Panc1 (cell line): Measurements from ENCODE around the gene SWAP70. TPM values are rescaled to one million over a fixed set of nuclear protein-coding genes. Genes with fewer than 3 reads are reported as not detected.

Experiments
- ATAC-seq: fragments of 200-7000 bp; cut with Tn5 transposase; 2 replicates; pipeline ENCODE4 v1.9.1; 2020; ENCODE audit warnings: mild to moderate bottlenecking, moderate library complexity
- BruUV-seq: library from RNA; stranded (reverse); fragments of 400-500 nt; replicated peaks from 2 replicates; lab custom pipeline; 2021; lab: Mats Ljungman, UMichigan
- CTCF ChIA-PET: fragments of 300-600 bp; sonication (Branson Sonifier 250); formaldehyde crosslinking; loops from one replicate; lab custom pipeline; 2022; ENCODE audit warnings: antibody characterized with exemption; lab: Charles Lee
- POLR2A ChIA-PET: fragments of 300-600 bp; sonication (Branson Sonifier 250); formaldehyde crosslinking; loops from one replicate; lab custom pipeline; 2022; ENCODE audit warnings: antibody characterized with exemption; lab: Charles Lee
- DNase-seq: peaks from one replicate; pipeline ENCODE4 v3.0.0-alpha.2; 2010; ENCODE audit warnings: low read depth, low spot score
- H3K27ac ChIP-seq: 2 replicates; pipeline ENCODE4 v1.5.1; 2011; ENCODE audit warnings: mild to moderate bottlenecking, low read length, inconsistent platforms
- H3K27me3 ChIP-seq: fragments of 200-500 bp; sonication (Bioruptor generic); 2 replicates; pipeline ENCODE4 v1.6.0; 2014; ENCODE audit warnings: low read length, inconsistent platforms; ENCODE audit not compliant: control insufficient read depth, insufficient read depth
- H3K36me3 ChIP-seq: fragments of 200-500 bp; sonication (Bioruptor generic); 2 replicates; pipeline ENCODE4 v1.5.1; 2014; ENCODE audit warnings: inconsistent platforms, mild to moderate bottlenecking, low read length, moderate library complexity; ENCODE audit not compliant: control insufficient read depth, insufficient read depth
- H3K4me1 ChIP-seq: 2 replicates; pipeline ENCODE4 v1.5.1; 2011; ENCODE audit warnings: inconsistent platforms, mild to moderate bottlenecking, low read length, moderate library complexity; ENCODE audit not compliant: control insufficient read depth, insufficient read depth
- H3K4me3 ChIP-seq, 2 experiments: 2 replicates each; pipeline ENCODE4 v1.5.1; 2011 to 2012; ENCODE audit warnings: low read depth in 2 of 2, low read length in 2 of 2, mild to moderate bottlenecking in 2 of 2, inconsistent platforms in 1 of 2, moderate library complexity in 1 of 2
- H3K9me3 ChIP-seq: fragments of 200-500 bp; sonication (Bioruptor generic); 2 replicates; pipeline ENCODE4 v1.5.1; 2014; ENCODE audit warnings: low read depth, mild to moderate bottlenecking, inconsistent platforms, low read length, moderate library complexity; ENCODE audit not compliant: control insufficient read depth, insufficient read depth
- POLR2AphosphoS5 ChIP-seq: IDR thresholded peaks from 2 replicates; pipeline ENCODE4 v1.6.1; 2012; ENCODE audit warnings: mild to moderate bottlenecking, low read depth, low read length, moderate library complexity
- REST ChIP-seq, 2 experiments: IDR thresholded peaks; 2 replicates each; pipeline ENCODE4 v1.6.1; 2011 to 2012; ENCODE audit warnings: low read depth in 2 of 2, control low read depth in 1 of 2, low read length in 1 of 2, mild to moderate bottlenecking in 1 of 2, moderate library complexity in 1 of 2; ENCODE audit not compliant: insufficient read depth in 1 of 2
- SIN3A ChIP-seq: IDR thresholded peaks from 2 replicates; pipeline ENCODE4 v1.6.1; 2012; ENCODE audit warnings: low read depth, mild to moderate bottlenecking, low read length, moderate library complexity, borderline replicate concordance; ENCODE audit not compliant: insufficient read depth
- TCF7L2 ChIP-seq: IDR thresholded peaks from 2 replicates; pipeline ENCODE4 v1.6.1; 2011; ENCODE audit warnings: mild to moderate bottlenecking, low read depth, low read length, inconsistent platforms
- in situ Hi-C: cut with HindIII; loops from 2 replicates; pipeline ENCODE4 v1.10.0; 2016; ENCODE audit warnings: low sequenced_read_pairs, low pct_unique_long_range_greater_than_20kb
- intact Hi-C: fragments of 100-400 bp; cut with micrococcal nuclease; formaldehyde crosslinking; loops from one replicate; pipeline ENCODE4 v1.10.0; 2022; ENCODE audit not compliant: unreplicated experiment
- total RNA-seq: library from RNA; stranded (reverse); gene quantifications from one replicate; pipeline ENCODE4 v1.2.1, GENCODE V29; 2021; ENCODE audit not compliant: unreplicated experiment
- TF ChIP-seq, protein P1 (sequence below): fragments of 450-650 bp; IDR thresholded peaks from 2 replicates; pipeline ENCODE4 v1.5.1; 2017; ENCODE audit warnings: mild to moderate bottlenecking

The SWAP70 gene
- total RNA-seq, 1 experiment from 2014 or later: 96.0 TPM

DNA sequence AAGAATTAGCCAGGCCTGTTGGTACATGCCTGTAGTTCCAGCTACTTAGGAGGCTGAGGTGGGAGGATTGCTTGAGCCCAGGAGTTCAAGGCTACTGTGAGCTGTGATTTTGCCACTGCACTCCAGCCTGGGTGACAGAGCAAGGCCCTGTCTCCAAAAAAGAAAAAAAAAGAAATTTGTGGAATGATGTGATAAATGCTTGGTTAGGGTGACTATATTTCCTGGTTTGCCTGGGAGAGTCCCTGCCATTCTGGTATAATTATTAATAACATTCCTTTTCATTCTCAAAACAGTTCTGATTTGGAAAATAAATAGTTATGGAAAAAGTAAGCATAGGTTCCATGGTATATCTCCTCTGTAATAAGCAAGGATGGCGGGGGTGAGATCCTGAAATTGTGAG lies 74.8 kb downstream of the SWAP70 start:
- H3K36me3 ChIP-seq: peaks cover 30% of the 10 kb centered on the region
- in situ Hi-C loops: no loop called here
- H3K9me3 ChIP-seq: peaks cover 19% of the 10 kb centered on the region; the same call in 1 of the 2 replicates
- H3K27me3 ChIP-seq: no peaks in the 10 kb centered on the region
- H3K4me1 ChIP-seq: peaks cover 21% of the 10 kb centered on the region
- ChIA-PET POLR2A (interaction anchor here (0.6 kb wide), 1 partner anchor 451 kb away, joined by 3 read pairs; no protein-coding TSS in a partner anchor), CTCF (interaction anchor here (0.5 kb wide), 1 partner anchor 44 kb away, joined by 4 read pairs; no protein-coding TSS in a partner anchor)
- TF ChIP-seq, protein P1, sequence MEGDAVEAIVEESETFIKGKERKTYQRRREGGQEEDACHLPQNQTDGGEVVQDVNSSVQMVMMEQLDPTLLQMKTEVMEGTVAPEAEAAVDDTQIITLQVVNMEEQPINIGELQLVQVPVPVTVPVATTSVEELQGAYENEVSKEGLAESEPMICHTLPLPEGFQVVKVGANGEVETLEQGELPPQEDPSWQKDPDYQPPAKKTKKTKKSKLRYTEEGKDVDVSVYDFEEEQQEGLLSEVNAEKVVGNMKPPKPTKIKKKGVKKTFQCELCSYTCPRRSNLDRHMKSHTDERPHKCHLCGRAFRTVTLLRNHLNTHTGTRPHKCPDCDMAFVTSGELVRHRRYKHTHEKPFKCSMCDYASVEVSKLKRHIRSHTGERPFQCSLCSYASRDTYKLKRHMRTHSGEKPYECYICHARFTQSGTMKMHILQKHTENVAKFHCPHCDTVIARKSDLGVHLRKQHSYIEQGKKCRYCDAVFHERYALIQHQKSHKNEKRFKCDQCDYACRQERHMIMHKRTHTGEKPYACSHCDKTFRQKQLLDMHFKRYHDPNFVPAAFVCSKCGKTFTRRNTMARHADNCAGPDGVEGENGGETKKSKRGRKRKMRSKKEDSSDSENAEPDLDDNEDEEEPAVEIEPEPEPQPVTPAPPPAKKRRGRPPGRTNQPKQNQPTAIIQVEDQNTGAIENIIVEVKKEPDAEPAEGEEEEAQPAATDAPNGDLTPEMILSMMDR: no peak
- no peak for TF ChIP-seq POLR2AphosphoS5
- no peak for TF ChIP-seq SIN3A
- TF ChIP-seq REST (IDR thresholded peaks at IDR 0.05; ENCODE audit: insufficient read depth in 1 of 2, low read depth in 2 of 2, low read length in 1 of 2): no peak
- no peak for TF ChIP-seq TCF7L2
- no peak overlapping the region for H3K27ac ChIP-seq
- DNase-seq (no peak), ATAC-seq (no peak)
- no peak overlapping the region for H3K4me3 ChIP-seq
- BruUV-seq: no TSS peak
- intact Hi-C loops: no loop called here

- H3K27ac ChIP-seq: no peak overlapping the region
- ATAC-seq (no peak), DNase-seq (no peak)
- no peaks in the 10 kb centered on the region for H3K27me3 ChIP-seq
- peaks cover 21% of the 10 kb centered on the region for H3K4me1 ChIP-seq
- BruUV-seq: no TSS peak
- H3K36me3 ChIP-seq: peaks cover 26% of the 10 kb centered on the region
- intact Hi-C loops (no loop called here), in situ Hi-C loops (no loop called here)
- CTCF ChIA-PET: no interaction called here
- TF ChIP-seq, protein P1: no peak
- TF ChIP-seq REST (IDR thresholded peaks at IDR 0.05; ENCODE audit: insufficient read depth in 1 of 2, low read depth in 2 of 2, low read length in 1 of 2) (no peak), SIN3A (no peak), POLR2AphosphoS5 (no peak), TCF7L2 (no peak)
- peaks cover 13% of the 10 kb centered on the region; the same call in 1 of the 2 replicates for H3K9me3 ChIP-seq
- POLR2A ChIA-PET: interaction anchor here (0.6 kb wide), 1 partner anchor 451 kb away, joined by 3 read pairs; no protein-coding TSS in a partner anchor
- no peak overlapping the region for H3K4me3 ChIP-seq
These were observed 75.4 kb downstream of the SWAP70 start for GRCh38 chr11:9739123-9739900.
